Measurements from ENCODE around the gene ANKRD13B. TPM values are rescaled to one million over a fixed set of nuclear protein-coding genes. Genes with fewer than 3 reads are reported as not detected.

ANKRD13B gene
- total RNA-seq, 1 experiment from 2014 or later, result 8.8 TPM

- CTCF ChIA-PET, result interaction anchor here (0.6 to 1.0 kb wide), 2 partner anchors 21 to 218 kb away, joined by 3 to 4 read pairs; partner anchors contain the start of gene ABHD15
- Mint-ChIP-seq H3K4me1 (ENCODE audit: low read depth, unreplicated experiment) (peaks cover 31% of the 10 kb centered on the region), H3K36me3 (ENCODE audit: insufficient read depth, unreplicated experiment) (peaks cover 41% of the 10 kb centered on the region), H3K27ac (ENCODE audit: unreplicated experiment) (no peak overlapping the region), H3K9me3 (ENCODE audit: low read depth, unreplicated experiment) (no peaks in the 10 kb centered on the region), H3K27me3 (ENCODE audit: unreplicated experiment) (no peaks in the 10 kb centered on the region), H3K4me3 (ENCODE audit: low read depth, unreplicated experiment) (peak overlapping the region; percentile 79)
- intact Hi-C loops (cut with micrococcal nuclease; ENCODE audit: unreplicated experiment), result no loop called here
- TF ChIP-seq CTCF (IDR thresholded peaks at IDR 0.05; ENCODE audit: unreplicated experiment), result no peak
- BruUV-seq (replicated peaks), result no TSS peak
- DNase-seq, result no peak
These were observed 6.1 kb upstream of the ANKRD13B start for GRCh38 chr17:29586676-29587469.

DNA sequence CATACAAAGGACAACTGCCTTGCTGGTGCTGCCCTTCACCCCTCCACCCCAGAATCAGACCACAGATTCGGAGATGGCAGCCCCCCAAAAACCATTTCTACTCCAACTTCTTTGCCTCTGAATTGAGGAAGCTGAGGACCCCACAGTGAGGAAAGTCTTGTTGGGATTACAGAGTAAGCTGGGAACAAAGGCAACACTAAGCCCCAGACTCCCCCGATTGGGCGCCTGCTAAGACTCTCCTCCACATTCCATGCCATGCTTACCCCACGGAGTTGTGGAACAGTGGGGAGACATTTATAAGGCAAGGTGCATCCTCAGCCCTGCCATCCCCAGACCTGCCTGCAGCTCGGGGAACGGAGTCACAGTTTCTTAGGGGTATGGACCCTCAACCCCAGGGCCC lies 5.3 kb upstream of the ANKRD13B start:
- intact Hi-C loops (cut with micrococcal nuclease; ENCODE audit: unreplicated experiment), result no loop called here
- BruUV-seq (replicated peaks), result TSS peak; percentile 20
- DNase-seq, result no peak
- Mint-ChIP-seq H3K27me3 (ENCODE audit: unreplicated experiment) (no peaks in the 10 kb centered on the region), H3K27ac (ENCODE audit: unreplicated experiment) (no peak overlapping the region), H3K36me3 (ENCODE audit: insufficient read depth, unreplicated experiment) (peaks cover 43% of the 10 kb centered on the region), H3K9me3 (ENCODE audit: low read depth, unreplicated experiment) (no peaks in the 10 kb centered on the region), H3K4me3 (ENCODE audit: low read depth, unreplicated experiment) (peak overlapping the region; percentile 79), H3K4me1 (ENCODE audit: low read depth, unreplicated experiment) (peaks cover 38% of the 10 kb centered on the region)
- CTCF ChIA-PET, result interaction anchor here (0.6 kb wide), 1 partner anchor 217 kb away, joined by 4 read pairs; no protein-coding TSS in a partner anchor
- TF ChIP-seq CTCF (IDR thresholded peaks at IDR 0.05; ENCODE audit: unreplicated experiment), result no peak

GRCh38 chr17:29588017-29588561 lies 4.8 kb upstream of the ANKRD13B start:
- TF ChIP-seq CTCF (IDR thresholded peaks at IDR 0.05; ENCODE audit: unreplicated experiment), result no peak
- no TSS peak for BruUV-seq (replicated peaks)
- intact Hi-C loops (cut with micrococcal nuclease; ENCODE audit: unreplicated experiment), result no loop called here
- CTCF ChIA-PET, result interaction anchor here (0.6 kb wide), 1 partner anchor 216 kb away, joined by 3 read pairs; no protein-coding TSS in a partner anchor
- Mint-ChIP-seq H3K4me1 (ENCODE audit: low read depth, unreplicated experiment) (peaks cover 41% of the 10 kb centered on the region), H3K9me3 (ENCODE audit: low read depth, unreplicated experiment) (no peaks in the 10 kb centered on the region), H3K27me3 (ENCODE audit: unreplicated experiment) (no peaks in the 10 kb centered on the region), H3K4me3 (ENCODE audit: low read depth, unreplicated experiment) (peak overlapping the region; percentile 79), H3K27ac (ENCODE audit: unreplicated experiment) (no peak overlapping the region), H3K36me3 (ENCODE audit: insufficient read depth, unreplicated experiment) (peaks cover 48% of the 10 kb centered on the region)
- no peak for DNase-seq

- CTCF ChIA-PET, result interaction anchor here (0.6 kb wide), 1 partner anchor 216 kb away, joined by 3 read pairs; no protein-coding TSS in a partner anchor
- intact Hi-C loops (cut with micrococcal nuclease; ENCODE audit: unreplicated experiment), result no loop called here
- TF ChIP-seq CTCF (IDR thresholded peaks at IDR 0.05; ENCODE audit: unreplicated experiment), result no peak
- no TSS peak for BruUV-seq (replicated peaks)
- Mint-ChIP-seq H3K27me3 (ENCODE audit: unreplicated experiment) (no peaks in the 10 kb centered on the region), H3K4me1 (ENCODE audit: low read depth, unreplicated experiment) (peaks cover 41% of the 10 kb centered on the region), H3K27ac (ENCODE audit: unreplicated experiment) (no peak overlapping the region), H3K4me3 (ENCODE audit: low read depth, unreplicated experiment) (peak overlapping the region; percentile 79), H3K9me3 (ENCODE audit: low read depth, unreplicated experiment) (no peaks in the 10 kb centered on the region), H3K36me3 (ENCODE audit: insufficient read depth, unreplicated experiment) (peaks cover 55% of the 10 kb centered on the region)
- DNase-seq, result peak; percentile 29
These were observed 4.1 kb upstream of the ANKRD13B start for GRCh38 chr17:29588562-29589411.
